K562 (cell line): ENCODE results near the gene EIF4E1B. TPM values are rescaled to one million over a fixed set of nuclear protein-coding genes. Genes with fewer than 3 reads are reported as not detected.

Experiments
- ATAC-seq: fragments of 200-7000 bp; cut with Tn5 transposase; 3 replicates; pipeline ENCODE4 v1.9.1; 2020; ENCODE audit warnings: moderate library complexity
- BruUV-seq: library from RNA; stranded (reverse); fragments of 400-500 nt; replicated peaks from 2 replicates; lab custom pipeline; 2021; lab: Mats Ljungman, UMichigan
- CTCF ChIA-PET: fragments of 300-600 bp; formaldehyde crosslinking; extraction: SDS; loops from one replicate; lab custom pipeline; 2021; ENCODE audit warnings: low intra/inter-chr PET ratio; lab: Yijun Ruan, JAX
- POLR2A ChIA-PET: fragments of 300-600, 350-650 bp; sonication (Branson Sonifier 250); formaldehyde crosslinking; extraction: SDS; loops from one replicate; lab custom pipeline; 2021; ENCODE audit warnings: antibody characterized with exemption, inconsistent platforms; lab: Yijun Ruan, JAX
- DNase-seq, 4 experiments: peaks; one replicate each; pipeline versions ENCODE4 v3.0.0 to v3.0.0-alpha.2; 2011 to 2018; ENCODE audit warnings: low spot score in 3 of 4, mixed read lengths in 3 of 4; ENCODE audit errors: extremely low read depth in 1 of 4
- FAIRE-seq: peaks from 2 replicates; lab custom pipeline; 2011; peaks lifted over from hg19 to GRCh38; lab: Jason Lieb, UNC
- H2AFZ ChIP-seq: 2 replicates; pipeline ENCODE4 v1.6.0; 2011; ENCODE audit warnings: low read depth, low read length, control low read depth, inconsistent platforms
- H3K27ac ChIP-seq: fragments of 200-600 bp; 3 replicates; pipeline ENCODE4 v1.8.0; 2011; ENCODE audit warnings: low read depth, mild to moderate bottlenecking, control low read depth, inconsistent platforms, low read length, moderate library complexity, mixed read lengths; ENCODE audit errors: extremely low read depth
- H3K27me3 ChIP-seq, 2 experiments: fragments of 300-600 bp in 1 of 2; 2 replicates in 1 of 2; 3 replicates in 1 of 2; pipeline versions ENCODE4 v1.6.0 to v1.8.0; 2011; ENCODE audit warnings: inconsistent platforms in 2 of 2, low read length in 2 of 2, mild to moderate bottlenecking in 1 of 2, mixed read lengths in 1 of 2, moderate library complexity in 1 of 2; ENCODE audit not compliant: control insufficient read depth in 2 of 2, insufficient read depth in 2 of 2
- H3K36me3 ChIP-seq: fragments of 300-600 bp; 3 replicates; pipeline ENCODE4 v1.8.0; 2011; ENCODE audit warnings: mild to moderate bottlenecking, low read length, inconsistent platforms; ENCODE audit not compliant: control insufficient read depth, insufficient read depth
- H3K4me1 ChIP-seq, 2 experiments: fragments of 200-600 bp in 1 of 2; replicated peaks in 1 of 2; 2 replicates in 1 of 2; 3 replicates in 1 of 2; pipeline versions ENCODE4 v1.5.1 to v1.8.0; 2011; ENCODE audit warnings: inconsistent platforms in 2 of 2, low read length in 2 of 2, mild to moderate bottlenecking in 1 of 2, mixed read lengths in 1 of 2, moderate library complexity in 1 of 2; ENCODE audit not compliant: control insufficient read depth in 2 of 2, insufficient read depth in 2 of 2
- H3K4me2 ChIP-seq: 2 replicates; pipeline ENCODE4 v1.6.1; 2011; ENCODE audit warnings: low read length, control low read depth, inconsistent platforms, mixed read lengths; ENCODE audit not compliant: insufficient read depth
- H3K4me3 ChIP-seq: fragments of 200-600 bp; sonication (generic), shearing (Covaris generic); 2 replicates; pipeline ENCODE4 v1.5.1; 2016; ENCODE audit warnings: control low read depth, inconsistent platforms
- H3K79me2 ChIP-seq: fragments of 200-600 bp; 3 replicates; pipeline ENCODE4 v1.8.0; 2011; ENCODE audit warnings: low read length, inconsistent platforms; ENCODE audit not compliant: control insufficient read depth, insufficient read depth
- H3K9ac ChIP-seq, 2 experiments: 2 replicates each; pipeline versions ENCODE4 v1.6.0 to v1.6.1; 2011; ENCODE audit warnings: low read depth in 2 of 2, low read length in 2 of 2, control low read depth in 1 of 2, inconsistent platforms in 1 of 2, mild to moderate bottlenecking in 1 of 2, mixed read lengths in 1 of 2; ENCODE audit not compliant: insufficient read depth in 1 of 2
- H3K9me1 ChIP-seq: one replicate; pipeline ENCODE4 v1.6.0; 2011; ENCODE audit warnings: inconsistent platforms, mild to moderate bottlenecking, low read length, moderate library complexity; ENCODE audit not compliant: control insufficient read depth, insufficient read depth
- H3K9me3 ChIP-seq: replicated peaks from 2 replicates; pipeline ENCODE4 v1.5.1; 2011; ENCODE audit warnings: low read depth, low read length, inconsistent platforms; ENCODE audit not compliant: control insufficient read depth, insufficient read depth
- H4K20me1 ChIP-seq: replicated peaks from 2 replicates; pipeline ENCODE4 v1.6.1; 2011; ENCODE audit warnings: low read length, inconsistent platforms, mixed read lengths; ENCODE audit not compliant: control insufficient read depth, insufficient read depth
- CBFB ChIP-seq: sonication (generic); formaldehyde crosslinking; IDR thresholded peaks from 2 replicates; pipeline ENCODE4 v1.4.0; 2020; ENCODE audit warnings: mild to moderate bottlenecking, missing genetic modification reagents
- HNRNPK ChIP-seq: fragments of 200-400 bp; formaldehyde crosslinking; IDR thresholded peaks from one replicate; pipeline ENCODE4 v1.6.1; 2018; ENCODE audit warnings: mild to moderate bottlenecking, low read depth, low read length; ENCODE audit not compliant: poor library complexity, severe bottlenecking
- JUNB ChIP-seq: fragments of 450-650 bp; formaldehyde crosslinking; conservative IDR thresholded peaks from 2 replicates; pipeline ENCODE4 v1.4.0; 2020; ENCODE audit warnings: mild to moderate bottlenecking
- NFIC ChIP-seq: fragments of 450-650 bp; IDR thresholded peaks from 2 replicates; pipeline ENCODE4 v1.6.1; 2017; ENCODE audit warnings: mild to moderate bottlenecking, inconsistent platforms
- PHB ChIP-seq: fragments of 250-450 bp; sonication (Bioruptor Pico); IDR thresholded peaks from 2 replicates; pipeline ENCODE4 v1.5.0; 2021
- TEAD4 ChIP-seq, 2 experiments: sonication (generic) in 1 of 2; formaldehyde crosslinking in 1 of 2; IDR thresholded peaks; 2 replicates each; pipeline versions ENCODE4 v1.6.1 to v1.8.0; 2012 to 2022; ENCODE audit warnings: borderline replicate concordance in 1 of 2, inconsistent platforms in 1 of 2, low read length in 1 of 2, mild to moderate bottlenecking in 1 of 2, missing genetic modification reagents in 1 of 2
- ZFP91 ChIP-seq: sonication (generic); formaldehyde crosslinking; IDR thresholded peaks from 2 replicates; pipeline ENCODE4 v1.8.0; 2022; ENCODE audit warnings: mild to moderate bottlenecking, missing genetic modification reagents
- ZNF217 ChIP-seq: sonication (generic); formaldehyde crosslinking; IDR thresholded peaks from 2 replicates; pipeline ENCODE4 v1.8.0; 2022; ENCODE audit warnings: mild to moderate bottlenecking, missing genetic modification reagents
- ZNF507 ChIP-seq: conservative IDR thresholded peaks from 2 replicates; pipeline ENCODE4 v1.6.1; 2017; ENCODE audit warnings: missing genetic modification characterization, missing compliant biosample characterization
- ZNF639 ChIP-seq, 2 experiments: fragments of 200-800 bp in 1 of 2; sonication (Bioruptor generic) in 1 of 2; sonication (generic) in 1 of 2; formaldehyde crosslinking in 1 of 2; IDR thresholded peaks in 1 of 2; conservative IDR thresholded peaks in 1 of 2; 2 replicates each; pipeline versions ENCODE4 v1.5.0 to v1.6.1; 2016 to 2020; ENCODE audit warnings: missing compliant biosample characterization in 1 of 2, missing genetic modification characterization in 1 of 2, missing genetic modification reagents in 1 of 2
- WGBS: fragments of 100-300 bp; shearing (Covaris generic); methylation state at CpG from one replicate; pipeline ENCODE4 v1.1.6; 2016; ENCODE audit warnings: low coverage, mixed read lengths; ENCODE audit not compliant: insufficient coverage; ENCODE audit errors: missing lambda C conversion rate; 5-methylcytosine and 5-hydroxymethylcytosine counted together
- in situ Hi-C: fragments of 300-500 bp; cut with MboI; formaldehyde crosslinking; loops from 4 replicates; pipeline ENCODE4 v1.15.0; 2018; ENCODE audit warnings: inconsistent platforms, mixed read lengths
- intact Hi-C: fragments of 100-400 bp; cut with micrococcal nuclease; formaldehyde crosslinking; loops from 2 replicates; pipeline ENCODE4 v1.14.2; 2022
- polyA plus RNA-seq, 8 experiments: library from polyadenylated mRNA; depleted of rRNA in 4 of 8; stranded (reverse) in 5 of 8; unstranded in 3 of 8; fragments of >200 nt; fragmentation: Nextera tagmentation in 2 of 8; fragmentation: Illumina TruSeq in 1 of 8; extraction: Ambion mirVana in 2 of 8; extraction: Trizol in 1 of 8; gene quantifications; 2 replicates each; pipeline versions ENCODE4 v1.2.1 to v1.2.3, GENCODE V29; 2011 to 2014; ENCODE audit warnings: inconsistent platforms in 1 of 8, missing spikeins in 1 of 8
- total RNA-seq, 7 experiments: library from RNA; depleted of rRNA in 6 of 7; stranded (reverse); fragments of >200 nt in 6 of 7; fragmentation: Illumina TruSeq in 2 of 7; extraction: Trizol in 2 of 7; gene quantifications; 2 replicates each; pipeline versions ENCODE4 v1.2.1 to v1.2.3, GENCODE V29; 2011 to 2021; ENCODE audit warnings: low replicate concordance in 1 of 7

EIF4E1B gene
- total and polyA plus RNA-seq, 9 of the 15 experiments (the other 6 are each of a cell fraction or from before 2014, with no cell fraction given) = not detected

GRCh38 chr5:176593273-176593869 is 37.1 kb upstream of the EIF4E1B start (continued):
- TF ChIP-seq HNRNPK (no peak), ZFP91 (CRISPR knock-in tag) (no peak)

GRCh38 chr5:176594554-176594953 is 35.9 kb upstream of the EIF4E1B start:
- Histone ChIP-seq H3K27me3 (peaks cover 0 to 11% of the 10 kb centered on the region in 2 experiments; a peak in 3 of 5 replicates), H2AFZ (no peak overlapping the region), H3K4me2 (no peak overlapping the region), H3K27ac (no peak overlapping the region), H3K4me3 (no peak overlapping the region), H3K4me1 (peaks cover 0 to 14% of the 10 kb centered on the region in 2 experiments; a peak in 1 of 5 replicates), H3K36me3 (peaks cover 10% of the 10 kb centered on the region; the same call in 1 of the 3 replicates), H4K20me1 (no peaks in the 10 kb centered on the region), H3K79me2 (no peaks in the 10 kb centered on the region), H3K9ac (no peak overlapping the region; a peak in 1 of 4 replicates), H3K9me1 (no peaks in the 10 kb centered on the region), H3K9me3 (no peaks in the 10 kb centered on the region)
- POLR2A ChIA-PET = no interaction called here
- TF ChIP-seq CBFB (no peak), NFIC (no peak), ZNF217 (CRISPR knock-in tag) (no peak), ZNF507 (tag) (no peak), ZNF639 (CRISPR knock-in tag; conservative IDR thresholded peaks at IDR 0.05 in 1 of 2, IDR thresholded peaks at IDR 0.05 in 1 of 2) (no peak), JUNB (CRISPR knock-in tag) (no peak), PHB (CRISPR knock-in tag) (no peak), TEAD4 (IDR thresholded peaks at IDR 0.05; ENCODE audit: low read length) (no peak), TEAD4 (CRISPR knock-in tag; IDR thresholded peaks at IDR 0.05; ENCODE audit: borderline replicate concordance) (no peak)
- BruUV-seq = no TSS peak
- DNase-seq (no peak), FAIRE-seq (no peak), ATAC-seq (no peak; the same call in 2 of the 3 replicates)
- 31% methylated on average over 6 of the region's 8 CpGs for WGBS
- CTCF ChIA-PET = no interaction called here
- intact Hi-C loops (no loop called here), in situ Hi-C loops (loop anchor here (25.0 kb wide), 1 partner anchor 857 kb away; no protein-coding TSS in a partner anchor)
